K562 (cell line): Measurements from ENCODE around the gene ANKRD31.

Experiments
- POLR2AphosphoS5 ChIP-seq: IDR thresholded peaks from 2 replicates; pipeline ENCODE4 v1.6.1; 2011; ENCODE audit warnings: mild to moderate bottlenecking, low read depth, low read length, moderate library complexity; ENCODE audit not compliant: control insufficient read depth, insufficient read depth
- STAT5B ChIP-seq: fragments of 250-450 bp; sonication (Bioruptor Pico); IDR thresholded peaks from 2 replicates; pipeline ENCODE4 v1.8.0; 2021; ENCODE audit warnings: mild to moderate bottlenecking, inconsistent platforms
- ZBTB33 ChIP-seq: sonication (generic); formaldehyde crosslinking; IDR thresholded peaks from 2 replicates; pipeline ENCODE4 v1.8.1; 2023; ENCODE audit warnings: mild to moderate bottlenecking, missing genetic modification reagents
- ZFP36 ChIP-seq: fragments of 150-350 bp; IDR thresholded peaks from 2 replicates; pipeline ENCODE4 v1.6.1; 2018; ENCODE audit warnings: low read length, low read depth; ENCODE audit not compliant: partially characterized antibody
- ZNF184 ChIP-seq: sonication (generic); formaldehyde crosslinking; IDR thresholded peaks from 2 replicates; pipeline ENCODE4 v1.5.0; 2020; ENCODE audit warnings: missing genetic modification reagents

GRCh38 chr5:75245023-75245422 is 8.3 kb upstream of the ANKRD31 start:
- TF ChIP-seq STAT5B = no peak
- no peak for TF ChIP-seq POLR2AphosphoS5
- TF ChIP-seq ZNF184 (CRISPR knock-in tag) = no peak
- no peak for TF ChIP-seq ZFP36
- no peak for TF ChIP-seq ZBTB33 (CRISPR knock-in tag)
